T-cell (primary cell): ENCODE results near the gene GINM1. TPM values are rescaled to one million over a fixed set of nuclear protein-coding genes. Genes with fewer than 3 reads are reported as not detected.

ENCODE experiments used
- ATAC-seq, 4 experiments: fragments of 200-7000 bp in 3 of 4; fragments of 150-1000 bp in 1 of 4; cut with Tn5 transposase; replicated peaks in 1 of 4; 1 replicate in 3 of 4; 2 replicates in 1 of 4; pipeline ENCODE4 v1.10.0; 2021; ENCODE audit warnings: moderate library complexity in 3 of 4, mild to moderate bottlenecking in 2 of 4, moderate number of reproducible peaks in 1 of 4
- CTCF ChIA-PET, 2 donors: fragments of 300-600 bp; sonication (Branson Sonifier 250); formaldehyde crosslinking; loops; one replicate each; lab custom pipeline; 2022; ENCODE audit warnings: antibody characterized with exemption in 2 of 2; lab: Charles Lee
- POLR2A ChIA-PET, 2 donors: fragments of 300-600 bp; sonication (Branson Sonifier 250); formaldehyde crosslinking; loops; one replicate each; lab custom pipeline; 2022; ENCODE audit warnings: antibody characterized with exemption in 2 of 2; lab: Charles Lee
- DNase-seq, 35 experiments: peaks; one replicate each; pipeline versions ENCODE4 v3.0.0 to v3.0.0-alpha.2; 2013 to 2023
- H3K27ac ChIP-seq: one replicate; pipeline ENCODE4 v1.5.1; 2013; ENCODE audit warnings: low read length
- H3K27me3 ChIP-seq, 2 experiments: replicated peaks in 1 of 2; 1 replicate in 1 of 2; 2 replicates in 1 of 2; pipeline versions ENCODE4 v1.6.1 to v1.7.0; 2013; ENCODE audit warnings: low read length in 1 of 2, mixed read lengths in 1 of 2; ENCODE audit not compliant: control insufficient read depth in 2 of 2, insufficient read depth in 2 of 2; ENCODE audit errors: extremely low read depth in 1 of 2
- H3K36me3 ChIP-seq, 2 donors: 1 replicate in 1 of 2; 2 replicates in 1 of 2; pipeline versions ENCODE4 v1.6.1 to v1.7.0; 2013; ENCODE audit warnings: low read length in 1 of 2; ENCODE audit not compliant: control insufficient read depth in 2 of 2, insufficient read depth in 1 of 2; ENCODE audit errors: extremely low read depth in 1 of 2
- H3K4me1 ChIP-seq, 2 experiments: 1 replicate in 1 of 2; 2 replicates in 1 of 2; pipeline versions ENCODE4 v1.6.1 to v1.7.0; 2013; ENCODE audit warnings: low read length in 2 of 2, mixed read lengths in 1 of 2; ENCODE audit not compliant: insufficient read depth in 2 of 2, control insufficient read depth in 1 of 2; ENCODE audit errors: extremely low read depth in 1 of 2
- H3K4me3 ChIP-seq, 2 donors: 1 replicate in 1 of 2; 2 replicates in 1 of 2; pipeline versions ENCODE4 v1.5.1 to v1.7.0; 2013; ENCODE audit warnings: mild to moderate bottlenecking in 2 of 2, low read length in 1 of 2, moderate library complexity in 1 of 2; ENCODE audit not compliant: control insufficient read depth in 1 of 2; ENCODE audit errors: extremely low read depth in 1 of 2
- H3K9me3 ChIP-seq: 2 replicates; pipeline ENCODE4 v1.7.0; 2013
- H3K27ac Mint-ChIP-seq, 2 donors: one replicate each; pipeline ENCODE4 v1.8.0; 2020 to 2021; ENCODE audit warnings: mild to moderate bottlenecking in 2 of 2, mixed read lengths in 2 of 2
- H3K27me3 Mint-ChIP-seq, 2 donors: one replicate each; pipeline ENCODE4 v1.8.0; 2021 to 2022; ENCODE audit warnings: mixed read lengths in 2 of 2
- H3K36me3 Mint-ChIP-seq: one replicate; pipeline ENCODE4 v1.8.0; 2021; ENCODE audit warnings: mixed read lengths
- H3K4me1 Mint-ChIP-seq, 3 donors: one replicate each; pipeline ENCODE4 v1.8.0; 2020 to 2022; ENCODE audit warnings: mixed read lengths in 3 of 3, mild to moderate bottlenecking in 1 of 3
- H3K4me3 Mint-ChIP-seq, 3 donors: one replicate each; pipeline ENCODE4 v1.8.0; 2020 to 2022; ENCODE audit warnings: mild to moderate bottlenecking in 3 of 3, mixed read lengths in 3 of 3, moderate library complexity in 3 of 3
- H3K9me3 Mint-ChIP-seq, 3 donors: one replicate each; pipeline ENCODE4 v1.8.0; 2020 to 2022; ENCODE audit warnings: mixed read lengths in 3 of 3
- WGBS: methylation state at CpG from one replicate; pipeline ENCODE4 v1.1.5; 2013; ENCODE audit warnings: missing lambda C conversion rate; ENCODE audit not compliant: insufficient coverage; 5-methylcytosine and 5-hydroxymethylcytosine counted together
- total RNA-seq, 35 experiments: library from RNA in 6 of 35; stranded (reverse) in 6 of 35; fragments of 120-200 nt in 1 of 35; gene quantifications; one replicate each; pipeline versions ENCODE4 v1.2.1 to v1.2.4 and lab custom pipeline; 2013 to 2026

Gene GINM1
- total RNA-seq, 5 donors from 2014 or later (not counting 1 experiment from before 2014, with no cell fraction given): 15.4 to 24.5 (median 15.7) TPM

DNA sequence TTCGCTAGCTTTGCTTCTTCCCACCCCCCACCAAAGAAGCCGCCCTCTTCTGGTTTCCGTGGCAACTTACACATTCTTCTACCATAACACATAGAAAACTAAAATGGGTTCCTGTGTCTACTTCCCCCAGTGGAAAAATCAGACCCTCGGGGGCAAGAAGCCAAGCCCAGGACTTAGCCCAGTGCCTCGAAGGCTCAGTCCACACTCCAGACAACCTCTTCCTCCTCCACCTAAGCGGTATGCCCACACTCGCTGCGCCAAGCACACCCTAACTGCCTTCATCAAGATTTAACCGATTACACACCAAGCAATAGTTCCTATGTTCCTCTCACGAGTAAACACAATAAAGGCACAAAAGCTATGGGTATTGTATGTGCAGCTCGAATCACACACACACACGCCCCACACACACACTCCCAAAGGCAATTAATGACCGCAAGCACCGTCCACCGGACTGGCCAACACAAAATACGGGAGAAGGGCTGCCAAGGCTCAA is 20.9 kb upstream of the GINM1 start:
- no peaks in the 10 kb centered on the region for H3K27me3 ChIP-seq
- Mint-ChIP-seq H3K9me3 (no peaks in the 10 kb centered on the region), H3K27ac (peak overlapping the region; percentile 98), H3K36me3 (peaks cover 10% of the 10 kb centered on the region), H3K4me3 (peak overlapping the region; percentile 89 to 99 (median 98)), H3K4me1 (peaks cover 40 to 46% (median 45%) of the 10 kb centered on the region in 3 donors), H3K27me3 (peaks cover 0 to 8% of the 10 kb centered on the region in 2 donors)
- ChIA-PET CTCF (interaction anchor here (0.5 to 2.1 kb wide), 12 partner anchors 9 to 213 kb away, joined by 3 to 16 read pairs (median 4); partner anchors contain the start of genes GINM1 (in 1 of the 2) and LATS1 (in 1 of the 2)), POLR2A (interaction anchor here (0.5 to 1.7 kb wide), 14 partner anchors 8 to 786 kb away, joined by 3 to 13 read pairs (median 4); no protein-coding TSS in a partner anchor)
- no peaks in the 10 kb centered on the region for H3K9me3 ChIP-seq
- WGBS: under 1% methylated on average over 13 of the region's 16 CpGs
- peaks cover 0 to 10% of the 10 kb centered on the region in 2 donors for H3K36me3 ChIP-seq
- DNase-seq (peak; percentile 18 to 82 (median 71)), ATAC-seq (peak; percentile 24 to 55 (median 26))
- peaks cover 21 to 28% of the 10 kb centered on the region in 2 experiments for H3K4me1 ChIP-seq
- H3K27ac ChIP-seq: peak overlapping the region; percentile 97
- H3K4me3 ChIP-seq: peak overlapping the region; percentile 71 to 96

- Histone ChIP-seq H3K36me3 (peaks cover 0 to 6% of the 10 kb centered on the region in 2 donors), H3K4me1 (peaks cover 21 to 28% of the 10 kb centered on the region in 2 experiments), H3K27me3 (no peaks in the 10 kb centered on the region), H3K9me3 (no peaks in the 10 kb centered on the region), H3K27ac (peak within 1 kb of the TSS; percentile 97), H3K4me3 (peak within 1 kb of the TSS; percentile 71 to 96)
- ChIA-PET CTCF (interaction anchor here (0.5 to 2.1 kb wide), 13 partner anchors 9 to 509 kb away, joined by 3 to 16 read pairs (median 4); partner anchors contain the start of genes GINM1 (in 1 of the 2) and LATS1 (in 1 of the 2)), POLR2A (interaction anchor here (0.5 to 1.7 kb wide), 7 partner anchors 9 to 66 kb away, joined by 3 to 7 read pairs (median 3); no protein-coding TSS in a partner anchor)
- DNase-seq: peak; percentile 87 to 99 (median 95)
- H3K27me3 Mint-ChIP-seq: peaks cover 0 to 8% of the 10 kb centered on the region in 2 donors
- peaks cover 37 to 45% (median 44%) of the 10 kb centered on the region in 3 donors for H3K4me1 Mint-ChIP-seq
- under 1% methylated on average over 71 of the region's 71 CpGs for WGBS
- H3K4me3 Mint-ChIP-seq: peak within 1 kb of the TSS; percentile 89 to 99 (median 98)
- no peaks in the 10 kb centered on the region for H3K9me3 Mint-ChIP-seq
- peaks cover 7% of the 10 kb centered on the region for H3K36me3 Mint-ChIP-seq
- peak within 1 kb of the TSS; percentile 98 for H3K27ac Mint-ChIP-seq
- peak; percentile 92 to 96 (median 94) for ATAC-seq
These were observed 20.3 kb upstream of the GINM1 start, which contains the start of gene PPIL4 for GRCh38 chr6:149545754-149546471. Gene PPIL4 (minus strand): TSS chr6:149546043. CDS start chr6:149546005, 38 bp downstream.

GRCh38 chr6:149551920-149552319 is 14.3 kb upstream of the GINM1 start:
- H3K4me1 ChIP-seq: peaks cover 0 to under 1% of the 10 kb centered on the region in 2 experiments
- no peaks in the 10 kb centered on the region for H3K9me3 Mint-ChIP-seq
- no peak overlapping the region for H3K27ac Mint-ChIP-seq
- no peaks in the 10 kb centered on the region for H3K9me3 ChIP-seq
- POLR2A ChIA-PET: interaction anchor here in 1 of 2 donors (0.6 kb wide), 1 partner anchor 40 kb away, joined by 5 read pairs; no protein-coding TSS in a partner anchor
- H3K4me3 ChIP-seq: no peak overlapping the region
- CTCF ChIA-PET: interaction anchor here in 1 of 2 donors (1.1 kb wide), 1 partner anchor 28 kb away, joined by 3 read pairs; no protein-coding TSS in a partner anchor
- no peak overlapping the region for H3K4me3 Mint-ChIP-seq
- H3K4me1 Mint-ChIP-seq: peaks cover 2 to 5% (median 5%) of the 10 kb centered on the region in 3 donors
- 80% methylated on average over 4 of the region's 5 CpGs for WGBS
- H3K36me3 Mint-ChIP-seq: no peaks in the 10 kb centered on the region
- DNase-seq: no peak
- peaks cover 1 to 33% of the 10 kb centered on the region in 2 donors for H3K27me3 Mint-ChIP-seq
- no peaks in the 10 kb centered on the region for H3K36me3 ChIP-seq
- peaks cover 0 to 16% of the 10 kb centered on the region in 2 experiments for H3K27me3 ChIP-seq
- no peak overlapping the region for H3K27ac ChIP-seq
- no peak for ATAC-seq

DNA sequence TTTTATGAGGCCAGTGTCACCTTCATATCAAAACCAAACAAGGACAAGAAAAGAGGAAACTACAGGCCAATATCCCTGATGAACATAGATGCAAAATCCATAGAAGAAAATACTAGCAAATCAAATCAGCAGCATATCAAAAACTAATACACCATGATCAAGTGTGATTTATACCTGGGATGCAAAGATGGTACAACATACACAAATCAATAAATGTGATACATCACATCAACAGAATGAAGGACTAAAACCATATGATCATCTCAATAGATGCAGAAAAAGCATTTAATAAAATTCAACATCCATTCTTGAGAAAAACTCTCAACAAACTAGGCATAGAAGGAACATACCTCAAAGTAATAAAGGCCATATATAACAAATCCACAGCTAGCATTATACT is 8.1 kb upstream of the GINM1 start:
- Mint-ChIP-seq H3K27me3 (peaks cover 6 to 19% of the 10 kb centered on the region in 2 donors), H3K9me3 (no peaks in the 10 kb centered on the region), H3K27ac (no peak overlapping the region), H3K4me3 (no peak overlapping the region), H3K4me1 (no peaks in the 10 kb centered on the region), H3K36me3 (no peaks in the 10 kb centered on the region)
- no peak overlapping the region for H3K4me3 ChIP-seq
- ATAC-seq: no peak
- no peaks in the 10 kb centered on the region for H3K4me1 ChIP-seq
- H3K36me3 ChIP-seq: no peaks in the 10 kb centered on the region
- POLR2A ChIA-PET: no interaction called here
- H3K9me3 ChIP-seq: no peaks in the 10 kb centered on the region
- no peak overlapping the region for H3K27ac ChIP-seq
- DNase-seq: no peak
- H3K27me3 ChIP-seq: peaks cover 3 to 7% of the 10 kb centered on the region in 2 experiments
- CTCF ChIA-PET: no interaction called here

GRCh38 chr6:149559389-149559788 is 6.8 kb upstream of the GINM1 start:
- H3K36me3 Mint-ChIP-seq: no peaks in the 10 kb centered on the region
- no peaks in the 10 kb centered on the region for H3K9me3 ChIP-seq
- H3K36me3 ChIP-seq: no peaks in the 10 kb centered on the region
- H3K9me3 Mint-ChIP-seq: no peaks in the 10 kb centered on the region
- ATAC-seq: no peak
- no peak overlapping the region for H3K4me3 Mint-ChIP-seq
- ChIA-PET POLR2A (interaction anchor here in 1 of 2 donors (0.6 kb wide), 1 partner anchor 102 kb away, joined by 3 read pairs; no protein-coding TSS in a partner anchor), CTCF (no interaction called here)
- 84% methylated on average over 2 of the region's 2 CpGs for WGBS
- no peaks in the 10 kb centered on the region for H3K4me1 ChIP-seq
- H3K4me3 ChIP-seq: no peak overlapping the region
- no peak overlapping the region for H3K27ac Mint-ChIP-seq
- H3K4me1 Mint-ChIP-seq: no peaks in the 10 kb centered on the region
- no peak overlapping the region for H3K27ac ChIP-seq
- H3K27me3 Mint-ChIP-seq: peaks cover 6 to 13% of the 10 kb centered on the region in 2 donors
- no peak for DNase-seq
- H3K27me3 ChIP-seq: peaks cover 3 to 4% of the 10 kb centered on the region in 2 experiments

DNA sequence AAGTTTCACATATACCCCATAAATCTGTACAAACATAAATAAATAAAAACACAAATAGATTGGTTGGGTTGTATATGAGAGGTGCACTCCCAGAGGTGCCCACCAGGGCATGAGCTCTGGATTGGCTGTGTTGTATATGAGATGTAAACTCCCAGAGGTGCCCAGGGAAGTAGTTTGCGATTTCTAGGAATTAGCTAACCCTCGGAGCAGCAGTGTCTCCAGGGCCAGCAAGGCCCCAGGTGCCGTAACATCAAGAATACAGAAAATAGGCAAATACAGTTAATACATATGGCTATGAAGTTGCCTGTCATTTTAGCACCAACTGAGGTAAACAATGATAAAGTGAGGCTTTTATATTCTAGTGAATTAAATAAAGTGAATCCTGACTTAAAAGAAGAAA is 5.4 kb upstream of the GINM1 start:
- peak in 6 of 35 experiments; percentile 6 to 43 (median 10) for DNase-seq
- Histone ChIP-seq H3K4me3 (no peak overlapping the region), H3K36me3 (no peaks in the 10 kb centered on the region), H3K27me3 (peaks cover 0 to 3% of the 10 kb centered on the region in 2 experiments), H3K4me1 (peaks cover 0 to 5% of the 10 kb centered on the region in 2 experiments), H3K9me3 (no peaks in the 10 kb centered on the region), H3K27ac (no peak overlapping the region)
- no peak for ATAC-seq
- Mint-ChIP-seq H3K27me3 (peaks cover 2 to 6% of the 10 kb centered on the region in 2 donors), H3K36me3 (no peaks in the 10 kb centered on the region), H3K27ac (no peak overlapping the region), H3K4me1 (peaks cover 0 to 7% (median 7%) of the 10 kb centered on the region in 3 donors), H3K9me3 (no peaks in the 10 kb centered on the region), H3K4me3 (no peak overlapping the region)
- ChIA-PET CTCF (interaction anchor here (0.5 to 1.4 kb wide), 5 partner anchors 14 to 100 kb away, joined by 3 to 7 read pairs (median 3); no protein-coding TSS in a partner anchor), POLR2A (interaction anchor here in 1 of 2 donors (0.6 kb wide), 1 partner anchor 15 kb away, joined by 5 read pairs; the partner anchor contains the start of gene PPIL4)
- no CpG with 5 or more reads among the region's 3 CpGs for WGBS
